ENCODE data around the gene ENDOD1. TPM values are rescaled to one million over a fixed set of nuclear protein-coding genes. Genes with fewer than 3 reads are reported as not detected.
A peak's percentile ranks its signal among the peaks of the same experiment; 100 is the strongest.

The ENDOD1 gene
- total RNA-seq, 1 experiment from 2014 or later: 11.4 TPM

DNA sequence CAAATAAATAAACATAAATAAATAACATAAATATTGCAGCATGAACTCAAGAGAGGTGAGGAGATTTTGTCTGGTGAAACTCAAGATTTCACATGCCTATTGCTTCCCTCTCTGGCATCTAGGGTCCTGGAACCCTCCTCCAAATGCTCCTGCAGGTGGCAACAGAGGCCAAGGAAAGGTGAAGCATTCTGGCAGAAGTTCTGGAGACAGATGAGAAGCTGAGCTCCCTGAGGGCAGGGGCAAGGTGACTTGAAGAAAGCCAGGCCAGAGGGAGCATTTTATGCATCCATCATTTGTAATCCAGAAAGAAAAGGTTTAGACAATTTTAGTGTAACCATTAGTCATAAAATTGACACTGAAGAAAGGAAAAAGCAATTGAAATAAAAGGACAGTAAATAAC lies 64.9 kb downstream of the ENDOD1 start:
- no peak overlapping the region for H3K27ac Mint-ChIP-seq (ENCODE audit: low read depth, unreplicated experiment)
- H3K36me3 Mint-ChIP-seq (ENCODE audit: insufficient read depth, unreplicated experiment): no peaks in the 10 kb centered on the region
- CTCF ChIA-PET: interaction anchor here (0.5 to 16.6 kb wide), 50 partner anchors 8 to 1271 kb away, joined by 3 to 367 read pairs (median 4); partner anchors contain the start of genes SESN3 and SRSF8
- H3K9me3 Mint-ChIP-seq (ENCODE audit: unreplicated experiment): no peaks in the 10 kb centered on the region
- no TSS peak for BruUV-seq (replicated peaks)
- POLR2A ChIA-PET: interaction anchor here (0.6 to 14.0 kb wide), 11 partner anchors 87 to 635 kb away, joined by 3 to 190 read pairs (median 3); partner anchors contain the start of genes FAM76B and SRSF8
- intact Hi-C loops (cut with micrococcal nuclease): loop anchor here (1.0 to 10.0 kb wide), 4 partner anchors 370 to 680 kb away; partner anchors contain the start of gene AMOTL1
- H3K4me1 Mint-ChIP-seq (ENCODE audit: insufficient read depth, unreplicated experiment): peaks cover 23% of the 10 kb centered on the region
- DNase-seq (ENCODE audit: unreplicated experiment): peak; percentile 72
- no peak overlapping the region for H3K4me3 Mint-ChIP-seq (ENCODE audit: unreplicated experiment)
- TF ChIP-seq, protein P1, sequence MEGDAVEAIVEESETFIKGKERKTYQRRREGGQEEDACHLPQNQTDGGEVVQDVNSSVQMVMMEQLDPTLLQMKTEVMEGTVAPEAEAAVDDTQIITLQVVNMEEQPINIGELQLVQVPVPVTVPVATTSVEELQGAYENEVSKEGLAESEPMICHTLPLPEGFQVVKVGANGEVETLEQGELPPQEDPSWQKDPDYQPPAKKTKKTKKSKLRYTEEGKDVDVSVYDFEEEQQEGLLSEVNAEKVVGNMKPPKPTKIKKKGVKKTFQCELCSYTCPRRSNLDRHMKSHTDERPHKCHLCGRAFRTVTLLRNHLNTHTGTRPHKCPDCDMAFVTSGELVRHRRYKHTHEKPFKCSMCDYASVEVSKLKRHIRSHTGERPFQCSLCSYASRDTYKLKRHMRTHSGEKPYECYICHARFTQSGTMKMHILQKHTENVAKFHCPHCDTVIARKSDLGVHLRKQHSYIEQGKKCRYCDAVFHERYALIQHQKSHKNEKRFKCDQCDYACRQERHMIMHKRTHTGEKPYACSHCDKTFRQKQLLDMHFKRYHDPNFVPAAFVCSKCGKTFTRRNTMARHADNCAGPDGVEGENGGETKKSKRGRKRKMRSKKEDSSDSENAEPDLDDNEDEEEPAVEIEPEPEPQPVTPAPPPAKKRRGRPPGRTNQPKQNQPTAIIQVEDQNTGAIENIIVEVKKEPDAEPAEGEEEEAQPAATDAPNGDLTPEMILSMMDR (IDR thresholded peaks at IDR 0.05; ENCODE audit: unreplicated experiment): peak; percentile 70
- no peaks in the 10 kb centered on the region for H3K27me3 Mint-ChIP-seq (ENCODE audit: insufficient read depth, unreplicated experiment)

DNA sequence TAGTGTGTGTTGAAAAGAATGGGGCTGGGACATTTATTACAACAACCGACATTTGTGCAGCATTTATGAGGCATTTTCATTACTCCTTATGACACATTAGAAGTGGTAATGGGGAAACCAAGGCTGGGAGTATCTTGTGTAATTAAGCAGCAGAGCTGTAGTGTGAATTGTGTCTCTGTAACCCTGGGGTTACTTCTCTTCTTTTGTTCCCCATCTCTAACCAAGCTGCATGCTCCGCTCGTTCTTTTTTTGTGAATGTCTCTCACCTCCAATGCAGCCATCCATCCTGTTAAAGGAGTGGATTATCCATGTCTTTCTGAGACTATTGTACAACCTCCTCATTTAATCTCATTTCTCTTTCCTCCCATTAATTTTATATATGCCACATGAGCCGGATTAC lies 65.7 kb downstream of the ENDOD1 start:
- Mint-ChIP-seq H3K27me3 (ENCODE audit: insufficient read depth, unreplicated experiment) (no peaks in the 10 kb centered on the region), H3K4me1 (ENCODE audit: insufficient read depth, unreplicated experiment) (peaks cover 19% of the 10 kb centered on the region), H3K4me3 (ENCODE audit: unreplicated experiment) (no peak overlapping the region), H3K27ac (ENCODE audit: low read depth, unreplicated experiment) (no peak overlapping the region), H3K36me3 (ENCODE audit: insufficient read depth, unreplicated experiment) (no peaks in the 10 kb centered on the region), H3K9me3 (ENCODE audit: unreplicated experiment) (no peaks in the 10 kb centered on the region)
- CTCF ChIA-PET: interaction anchor here (0.5 to 16.6 kb wide), 37 partner anchors 8 to 1270 kb away, joined by 3 to 367 read pairs (median 4); partner anchors contain the start of genes FAM76B, SESN3 and SRSF8
- intact Hi-C loops (cut with micrococcal nuclease): loop anchor here (10.0 kb wide), 3 partner anchors 369 to 679 kb away; partner anchors contain the start of gene AMOTL1
- POLR2A ChIA-PET: interaction anchor here (1.2 to 14.0 kb wide), 4 partner anchors 88 to 612 kb away, joined by 3 to 190 read pairs (median 12); partner anchors contain the start of gene SRSF8
- DNase-seq (ENCODE audit: unreplicated experiment): no peak
- TF ChIP-seq, protein P1 (IDR thresholded peaks at IDR 0.05; ENCODE audit: unreplicated experiment): no peak
- BruUV-seq (replicated peaks): no TSS peak

DNA sequence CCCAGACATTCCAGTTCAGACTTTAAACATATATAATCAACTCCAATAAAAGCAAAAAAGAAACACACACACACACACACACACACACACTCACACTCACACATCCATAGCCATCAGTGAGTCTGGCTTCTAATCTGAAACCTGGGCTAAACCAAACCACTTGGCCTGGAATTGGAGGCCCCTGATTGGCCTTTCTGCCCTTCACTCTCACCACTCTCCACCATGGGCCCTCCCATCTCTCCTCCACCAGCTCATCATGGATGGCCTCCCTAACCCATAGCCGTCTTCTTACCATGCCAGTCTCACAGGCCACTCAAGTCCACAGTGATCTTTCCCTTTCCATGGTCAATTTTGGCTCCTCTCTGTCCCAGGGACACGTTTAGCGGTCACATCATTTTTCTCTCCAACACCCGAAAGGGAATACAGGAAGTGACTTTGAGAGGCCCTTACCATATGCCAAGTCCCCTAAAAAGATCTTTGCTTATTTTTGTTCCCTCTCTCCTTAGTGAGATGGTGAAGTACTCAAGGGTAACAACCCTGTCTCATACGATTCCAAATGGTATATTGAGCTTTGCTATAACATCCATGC lies 66.6 kb downstream of the ENDOD1 start:
- Mint-ChIP-seq H3K9me3 (ENCODE audit: unreplicated experiment) (no peaks in the 10 kb centered on the region), H3K27me3 (ENCODE audit: insufficient read depth, unreplicated experiment) (no peaks in the 10 kb centered on the region), H3K4me3 (ENCODE audit: unreplicated experiment) (no peak overlapping the region), H3K4me1 (ENCODE audit: insufficient read depth, unreplicated experiment) (peaks cover 19% of the 10 kb centered on the region), H3K36me3 (ENCODE audit: insufficient read depth, unreplicated experiment) (no peaks in the 10 kb centered on the region), H3K27ac (ENCODE audit: low read depth, unreplicated experiment) (no peak overlapping the region)
- intact Hi-C loops (cut with micrococcal nuclease): loop anchor here (10.0 kb wide), 3 partner anchors 369 to 679 kb away; partner anchors contain the start of gene AMOTL1
- CTCF ChIA-PET: interaction anchor here (0.6 to 16.6 kb wide), 10 partner anchors 10 to 1271 kb away, joined by 3 to 367 read pairs (median 4); no protein-coding TSS in a partner anchor
- TF ChIP-seq, protein P1 (IDR thresholded peaks at IDR 0.05; ENCODE audit: unreplicated experiment): no peak
- no TSS peak for BruUV-seq (replicated peaks)
- DNase-seq (ENCODE audit: unreplicated experiment): no peak
- POLR2A ChIA-PET: interaction anchor here (0.6 to 1.1 kb wide), 4 partner anchors 8 to 624 kb away, joined by 3 to 4 read pairs (median 4); partner anchors contain the start of gene SESN3

DNA sequence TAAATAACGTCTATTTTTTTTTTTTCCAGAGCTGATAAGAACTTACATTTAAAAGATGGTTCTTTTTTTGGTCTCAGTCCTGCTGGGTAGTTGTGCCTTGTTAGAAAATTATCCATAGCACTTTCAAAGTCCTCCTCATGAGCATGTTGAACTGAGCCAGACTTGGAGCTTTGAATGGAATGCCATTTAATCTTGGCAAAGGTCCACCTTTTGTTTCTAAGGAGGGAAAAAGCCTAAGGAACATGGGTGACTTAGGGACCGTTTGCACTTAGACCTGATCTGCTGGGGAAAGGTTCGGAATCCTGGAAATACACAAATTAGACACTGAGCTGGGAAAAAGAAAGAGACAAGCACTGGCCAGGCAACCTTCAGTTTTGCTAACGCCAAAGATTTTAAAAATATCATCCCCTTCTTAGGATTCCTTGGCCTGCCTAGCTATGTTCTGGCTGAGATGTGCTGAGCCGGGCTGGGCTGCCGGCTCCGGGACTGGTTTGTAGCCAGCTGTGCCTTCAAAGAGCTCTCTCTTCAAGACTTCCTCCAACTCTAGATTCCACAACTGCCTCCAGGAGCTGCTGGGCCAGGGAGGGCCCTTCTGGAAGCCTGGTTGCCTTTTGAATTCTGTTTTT lies 67.4 kb downstream of the ENDOD1 start:
- no peak for DNase-seq (ENCODE audit: unreplicated experiment)
- BruUV-seq (replicated peaks): no TSS peak
- Mint-ChIP-seq H3K9me3 (ENCODE audit: unreplicated experiment) (no peaks in the 10 kb centered on the region), H3K4me3 (ENCODE audit: unreplicated experiment) (no peak overlapping the region), H3K27me3 (ENCODE audit: insufficient read depth, unreplicated experiment) (no peaks in the 10 kb centered on the region), H3K36me3 (ENCODE audit: insufficient read depth, unreplicated experiment) (no peaks in the 10 kb centered on the region), H3K27ac (ENCODE audit: low read depth, unreplicated experiment) (no peak overlapping the region), H3K4me1 (ENCODE audit: insufficient read depth, unreplicated experiment) (peaks cover 15% of the 10 kb centered on the region)
- CTCF ChIA-PET: interaction anchor here (0.6 to 16.6 kb wide), 9 partner anchors 11 to 1271 kb away, joined by 3 to 367 read pairs (median 5); no protein-coding TSS in a partner anchor
- TF ChIP-seq, protein P1 (IDR thresholded peaks at IDR 0.05; ENCODE audit: unreplicated experiment): no peak
- POLR2A ChIA-PET: interaction anchor here (0.6 to 1.1 kb wide), 3 partner anchors 8 to 624 kb away, joined by 3 to 4 read pairs (median 3); partner anchors contain the start of gene SESN3
- intact Hi-C loops (cut with micrococcal nuclease): loop anchor here (10.0 kb wide), 3 partner anchors 368 to 678 kb away; partner anchors contain the start of gene AMOTL1

Measured in MCF 10A (cell line).